Pancreas (tissue), 10 donors: ENCODE results near the gene C2orf92. TPM values are rescaled to one million over a fixed set of nuclear protein-coding genes. Genes with fewer than 3 reads are reported as not detected.
A peak's percentile ranks its signal among the peaks of the same experiment; 100 is the strongest.

Source experiments
- ATAC-seq, 4 donors: fragments of 200-7000 bp; cut with Tn5 transposase; one replicate each; pipeline versions ENCODE4 v1.8.0 to v1.9.1; 2020; ENCODE audit warnings: mild to moderate bottlenecking in 4 of 4, moderate library complexity in 4 of 4
- DNase-seq, 6 donors: peaks; one replicate each; pipeline ENCODE4 v3.0.0-alpha.2; 2020
- FAIRE-seq: peaks from 2 replicates; lab custom pipeline; 2012; peaks lifted over from hg19 to GRCh38; lab: Jason Lieb, UNC
- H3K27ac ChIP-seq, 4 donors: fragments of 200-600 bp; sonication (generic); 1 replicate in 3 of 4; 2 replicates in 1 of 4; pipeline versions ENCODE4 v1.5.0 to v1.8.0; 2020
- H3K27me3 ChIP-seq, 4 donors: fragments of 200-600 bp; one replicate each; pipeline ENCODE4 v1.8.0; 2021
- H3K36me3 ChIP-seq, 3 donors: fragments of 200-600 bp; sonication (generic) in 1 of 3; one replicate each; pipeline versions ENCODE4 v1.5.0 to v1.8.0; 2020 to 2021
- H3K4me1 ChIP-seq, 3 donors: fragments of 200-600 bp; one replicate each; pipeline ENCODE4 v1.8.0; 2021
- H3K4me3 ChIP-seq, 4 donors: fragments of 200-600 bp; sonication (generic) in 2 of 4; one replicate each; pipeline versions ENCODE4 v1.5.0 to v1.8.0; 2020 to 2021
- H3K9me3 ChIP-seq, 4 donors: fragments of 200-600 bp; one replicate each; pipeline ENCODE4 v1.8.0; 2021
- CTCF ChIP-seq, 4 donors: fragments of 200-600 bp; sonication (generic) in 3 of 4; IDR thresholded peaks; one replicate each; pipeline versions ENCODE4 v1.5.0 to v1.8.0; 2021; ENCODE audit warnings: antibody characterized with exemption in 4 of 4
- WGBS, 2 donors: extraction: QIAGEN DNeasy Blood & Tissue Kit; methylation state at CpG; one replicate each; pipeline ENCODE4 v1.1.7; 2013; 5-methylcytosine and 5-hydroxymethylcytosine counted together
- intact Hi-C, 3 donors: fragments of 100-400 bp; cut with DNase I; formaldehyde crosslinking; loops; one replicate each; pipeline versions ENCODE4 v1.11.1 to v1.14.2; 2022
- polyA plus RNA-seq, 2 donors: library from polyadenylated mRNA; stranded (reverse); fragments of 200-250 nt; gene quantifications; one replicate each; pipeline ENCODE4 v1.2.3, GENCODE V29; 2013
- total RNA-seq, 6 donors: library from RNA; stranded (reverse); fragmentation: NEBNext Ultra II Directional in 4 of 6; extraction: Animal tissue kit (Norgen Biotek cat#: 25700) in 4 of 6; gene quantifications; one replicate each; pipeline versions ENCODE4 v1.2.1 to v1.2.4, GENCODE V29; 2021 to 2023
- donor health status: healthy with polysubstance abuse.
- donor health status: DM: no; HTN: no; CAD: no; lungs with moderate emphysema.
- donor health status: DM: no; HTN: no; CAD: no.
- donor health status: control.
- donor health status: control.
- donor health status: Bipolar disorder and iron deficiency.
- donor health status: DM: yes; HTN: yes; CAD: no.
- donor health status: DM: no; HTN: no; CAD: no.
- donor health status: DM: no; HTN: no; CAD: no.
- donor health status: DM: yes; HTN: yes; CAD: no.

Gene C2orf92
- total and polyA plus RNA-seq, 8 donors = 4.1 to 42.6 (median 7.9) TPM

GRCh38 chr2:97656905-97657587 lies 12.5 kb upstream of the C2orf92 start:
- peak in 1 of 6 donors; percentile 41 for DNase-seq
- Histone ChIP-seq H3K4me3 (no peak overlapping the region), H3K4me1 (peaks cover 0 to 10% (median 0%) of the 10 kb centered on the region in 3 donors), H3K27ac (no peak overlapping the region), H3K9me3 (no peaks in the 10 kb centered on the region), H3K36me3 (peaks cover 0 to 31% (median 23%) of the 10 kb centered on the region in 3 donors), H3K27me3 (no peaks in the 10 kb centered on the region)
- intact Hi-C loops = no loop called here
- no peak for FAIRE-seq
- 90% methylated on average over 15 of the region's 15 CpGs for WGBS, 2 donors
- ATAC-seq = no peak
- TF ChIP-seq CTCF (IDR thresholded peaks at IDR 0.05) = no peak

- intact Hi-C loops = no loop called here
- 91 to 94% methylated on average over 37 of the region's 37 CpGs for WGBS, 2 donors
- Histone ChIP-seq H3K4me3 (no peak overlapping the region), H3K27ac (no peak overlapping the region), H3K27me3 (no peaks in the 10 kb centered on the region), H3K9me3 (no peaks in the 10 kb centered on the region), H3K36me3 (peaks cover 0 to 31% (median 23%) of the 10 kb centered on the region in 3 donors), H3K4me1 (peaks cover 0 to 15% (median 6%) of the 10 kb centered on the region in 3 donors)
- FAIRE-seq (no peak), ATAC-seq (no peak), DNase-seq (peak in 3 of 6 donors; percentile 23 to 60 (median 51))
- no peak for TF ChIP-seq CTCF (IDR thresholded peaks at IDR 0.05)
These were observed 11.4 kb upstream of the C2orf92 start for GRCh38 chr2:97657986-97658690.

- no peak for FAIRE-seq
- no peak for ATAC-seq
- Histone ChIP-seq H3K36me3 (peaks cover 0 to 31% (median 23%) of the 10 kb centered on the region in 3 donors), H3K4me3 (no peak overlapping the region), H3K27me3 (no peaks in the 10 kb centered on the region), H3K27ac (no peak overlapping the region), H3K9me3 (no peaks in the 10 kb centered on the region), H3K4me1 (peaks cover 0 to 15% (median 6%) of the 10 kb centered on the region in 3 donors)
- peak in 1 of 6 donors; percentile 47 for DNase-seq
- intact Hi-C loops = no loop called here
- WGBS, 2 donors = 93 to 94% methylated on average over 13 of the region's 13 CpGs
- TF ChIP-seq CTCF (IDR thresholded peaks at IDR 0.05) = no peak
These were observed 10.8 kb upstream of the C2orf92 start for GRCh38 chr2:97658691-97659157.

GRCh38 chr2:97659256-97660043 lies 10.1 kb upstream of the C2orf92 start:
- Histone ChIP-seq H3K27ac (no peak overlapping the region), H3K9me3 (no peaks in the 10 kb centered on the region), H3K4me3 (no peak overlapping the region), H3K36me3 (peaks cover 0 to 31% (median 23%) of the 10 kb centered on the region in 3 donors), H3K4me1 (peaks cover 0 to 15% (median 6%) of the 10 kb centered on the region in 3 donors), H3K27me3 (no peaks in the 10 kb centered on the region)
- 89 to 92% methylated on average over 22 to 29 of the region's 29 CpGs for WGBS, 2 donors
- ATAC-seq (no peak), DNase-seq (peak in 3 of 6 donors; percentile 10 to 61 (median 25)), FAIRE-seq (no peak)
- intact Hi-C loops = no loop called here
- TF ChIP-seq CTCF (IDR thresholded peaks at IDR 0.05) = no peak
